NCI-H2227 (cell line): ENCODE results near the gene THRAP3.

Experiments
- DNase-seq: peaks from one replicate; lab custom pipeline; 2025; ENCODE audit not compliant: unreplicated experiment; lab: John Stamatoyannopoulos, UW

THRAP3 gene

DNA sequence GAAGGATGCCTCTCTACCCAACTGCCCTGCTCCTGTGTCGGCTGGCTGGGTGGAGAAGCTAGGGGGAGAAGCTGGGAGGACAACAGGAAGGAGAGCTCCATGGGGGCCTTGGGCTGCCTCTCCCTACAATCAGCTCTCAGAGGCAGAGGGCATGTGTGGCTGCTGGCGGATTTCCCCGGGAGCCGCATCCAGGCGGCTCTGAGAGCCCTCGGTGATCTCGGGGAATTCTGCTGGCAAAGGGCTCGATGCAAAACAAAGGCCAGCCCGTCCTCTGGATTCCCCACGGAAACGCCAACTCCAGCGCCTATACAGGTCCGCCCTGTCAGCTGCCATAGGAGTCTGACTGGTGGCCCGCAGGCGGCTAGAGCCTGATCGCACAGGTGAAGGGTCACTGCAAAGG lies 125.6 kb downstream of the THRAP3 start:
- no peak for DNase-seq

DNA sequence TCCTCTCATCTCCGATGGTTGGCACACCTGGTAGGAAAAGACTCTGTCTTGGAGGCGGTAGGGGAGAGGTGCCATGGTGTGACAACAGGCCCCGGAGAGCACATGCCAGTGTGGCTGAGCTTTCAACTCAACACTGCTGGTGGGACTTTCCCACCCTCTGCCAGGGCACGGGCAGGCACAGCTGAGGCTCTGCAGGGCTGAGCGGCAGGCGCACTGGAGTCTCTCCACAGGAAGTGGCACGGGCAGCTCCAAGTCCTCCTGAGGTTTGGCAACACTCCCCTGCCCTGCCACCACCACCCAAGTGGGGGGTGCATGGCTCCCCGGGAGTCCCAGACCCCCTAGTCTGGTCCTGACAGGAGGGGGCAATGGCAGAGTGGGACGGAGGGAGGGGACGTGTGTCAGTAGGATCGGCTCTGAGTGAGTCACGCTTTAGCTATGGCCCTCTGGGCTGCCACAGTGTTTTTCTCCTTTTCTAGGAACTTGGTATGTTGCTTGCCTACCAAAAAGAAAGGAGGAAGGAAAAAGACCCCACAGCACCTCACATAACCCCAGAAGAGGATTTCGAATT lies 126.5 kb downstream of the THRAP3 start:
- no peak for DNase-seq

DNA sequence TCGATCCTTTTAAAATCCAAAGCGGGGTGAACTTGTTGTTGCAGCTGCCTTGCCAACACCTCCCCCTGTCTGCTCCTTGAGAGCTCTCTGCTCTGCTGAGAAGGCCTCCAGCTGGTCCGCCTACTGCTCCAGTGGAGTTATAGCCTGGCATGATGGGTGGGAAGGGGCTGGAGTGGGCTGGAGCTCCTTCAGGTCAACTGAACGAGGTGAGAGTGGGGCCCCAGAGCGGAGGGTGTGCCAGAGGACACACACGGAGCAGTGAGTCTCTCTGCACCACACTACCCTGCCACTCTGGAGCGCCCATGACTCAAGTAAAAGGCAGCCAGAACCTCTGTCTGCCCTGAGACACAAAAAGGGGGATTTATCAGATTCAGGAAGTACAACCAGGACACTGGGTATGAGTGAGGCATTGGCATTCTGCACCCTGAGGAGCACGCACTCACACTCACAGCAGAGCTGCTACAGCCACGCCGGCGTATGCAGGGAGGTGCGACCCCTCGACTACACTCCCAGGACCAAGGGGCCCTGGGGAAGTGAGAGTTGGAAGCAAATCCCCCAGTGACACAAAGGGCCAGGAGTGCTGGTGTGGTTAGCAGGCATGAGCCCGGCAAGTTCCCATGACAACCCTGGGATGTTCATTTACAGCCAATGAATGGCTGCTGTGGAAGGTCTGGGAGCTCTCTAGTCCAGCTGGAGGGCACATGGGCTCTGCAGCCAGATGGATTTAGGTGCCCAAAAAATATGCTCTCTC lies 127.2 kb downstream of the THRAP3 start:
- peak; percentile 53 for DNase-seq

DNA sequence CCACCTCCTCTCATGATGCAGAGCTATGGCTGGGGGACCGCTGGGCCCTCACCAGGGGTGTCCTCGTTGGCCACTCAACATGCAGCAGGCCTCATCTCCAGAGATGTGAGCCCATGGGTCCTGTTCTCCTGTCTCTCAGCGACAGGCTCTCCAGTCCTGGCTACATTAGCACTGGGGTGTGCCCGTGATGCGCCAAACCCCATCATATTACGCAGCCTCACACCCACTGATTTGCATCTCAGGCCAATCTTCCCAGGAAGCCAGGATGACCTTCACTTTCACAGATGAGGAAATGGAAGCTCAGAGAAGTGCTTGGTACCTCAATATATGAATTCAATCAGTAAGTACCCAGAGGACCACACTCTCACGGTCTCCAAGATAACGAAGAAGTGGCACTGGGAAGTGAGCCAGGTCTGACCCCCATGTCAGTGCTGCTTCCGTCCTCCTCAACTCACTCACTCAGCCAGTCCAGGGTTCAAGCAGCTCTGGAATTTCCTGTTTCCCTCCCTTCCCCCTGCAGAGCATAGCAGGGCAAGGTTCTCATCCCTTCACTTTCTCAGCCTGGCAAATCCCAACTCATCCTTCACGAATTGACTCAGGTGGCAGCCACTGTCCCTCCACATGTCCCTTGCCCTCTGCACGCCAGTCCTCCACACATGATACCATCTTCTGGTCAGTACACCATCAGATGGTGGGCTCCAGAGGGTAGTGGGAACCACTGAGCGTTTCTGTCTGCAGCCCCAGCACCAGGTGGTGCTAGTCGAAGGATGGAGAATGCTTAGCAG lies 128.1 kb downstream of the THRAP3 start:
- DNase-seq: no peak

DNA sequence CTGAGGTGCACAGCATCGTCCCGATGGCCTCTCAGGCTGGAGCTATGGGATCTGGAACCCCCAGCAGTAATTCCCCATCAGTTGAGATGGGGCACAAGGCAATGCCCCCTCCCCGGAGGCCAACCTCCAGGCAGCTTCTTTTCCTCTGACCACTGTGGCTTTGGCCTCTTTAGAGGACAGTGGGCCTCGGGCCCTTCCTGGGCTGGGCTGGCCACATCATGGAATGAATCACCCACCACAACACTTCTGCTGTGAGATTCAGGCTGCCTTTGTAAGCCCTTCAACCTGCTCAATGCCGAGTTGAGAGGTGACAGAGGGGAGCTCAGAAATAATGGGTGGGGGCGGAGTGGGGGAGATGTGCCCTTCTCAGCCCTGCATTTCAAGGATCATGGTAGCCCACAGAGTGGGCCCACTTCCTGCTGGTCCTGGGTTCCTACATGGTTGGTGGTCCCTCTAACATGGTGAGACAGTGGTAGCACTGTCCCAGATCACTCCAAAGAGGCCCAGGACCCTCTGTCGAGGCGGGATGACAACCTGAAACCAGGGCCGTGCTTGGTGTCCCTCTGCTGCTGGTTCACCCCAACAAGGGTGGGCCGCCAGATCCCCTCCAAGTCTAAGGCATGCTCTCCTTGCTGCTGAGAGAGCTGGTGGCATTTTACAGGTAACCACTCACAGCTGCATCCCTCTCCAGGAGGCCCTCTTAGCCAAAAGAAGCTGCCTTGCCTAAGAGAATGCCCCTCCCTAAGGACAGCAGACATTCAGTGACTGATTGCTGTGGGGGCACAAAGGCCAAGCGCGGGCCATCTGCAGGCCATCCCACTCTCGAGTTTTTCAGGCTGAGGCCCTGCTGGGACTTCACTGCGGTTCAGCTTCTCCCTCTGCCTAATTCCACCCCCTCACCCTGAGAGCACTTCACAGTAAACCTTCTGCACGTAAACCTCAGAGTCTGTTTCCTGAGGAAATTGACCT lies 129.0 kb downstream of the THRAP3 start:
- no peak for DNase-seq

DNA sequence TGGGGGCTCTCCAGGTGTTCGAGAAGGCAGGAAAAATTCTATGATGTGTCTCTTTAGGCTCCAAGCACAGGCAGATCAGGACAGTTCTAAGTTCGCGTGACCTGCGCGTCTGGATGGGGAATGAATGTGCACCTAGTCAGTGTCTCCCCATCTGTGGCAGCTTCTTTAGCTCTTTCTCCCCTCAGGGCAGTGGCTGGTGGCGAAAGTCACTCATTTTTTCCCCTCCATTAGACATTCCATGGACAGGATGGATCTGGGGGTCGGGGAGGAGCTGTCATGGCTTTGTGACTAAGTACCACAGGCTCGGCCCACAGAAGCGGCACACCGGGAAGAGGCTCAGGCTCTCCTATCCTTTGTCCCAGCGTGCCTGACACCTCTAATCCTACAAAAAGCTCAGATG lies 130.2 kb downstream of the THRAP3 start:
- no peak for DNase-seq
